ENCODE results near the gene ZFYVE27.

Gene ZFYVE27

DNA sequence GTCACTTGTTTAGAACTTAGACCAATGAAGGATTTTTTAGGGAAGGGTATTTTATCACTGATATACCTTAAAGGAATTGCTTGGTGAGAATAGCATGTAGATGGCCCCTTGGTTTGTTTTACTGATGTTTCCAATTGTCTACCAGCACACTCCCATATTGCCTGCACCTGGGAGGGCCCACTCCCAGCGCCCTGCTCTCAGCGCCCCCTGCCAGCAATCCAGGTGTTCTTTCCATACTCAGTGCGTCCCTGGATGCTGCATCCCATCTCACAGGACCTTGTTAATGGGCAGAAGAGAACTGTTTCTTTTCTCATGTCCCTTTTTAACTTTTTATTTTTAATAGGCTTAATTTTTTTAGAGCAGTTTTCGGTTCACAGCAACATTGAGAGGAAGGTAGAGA, 59.0 kb downstream of the ZFYVE27 start:
- no peak for DNase-seq (ENCODE audit: low read depth)

DNA sequence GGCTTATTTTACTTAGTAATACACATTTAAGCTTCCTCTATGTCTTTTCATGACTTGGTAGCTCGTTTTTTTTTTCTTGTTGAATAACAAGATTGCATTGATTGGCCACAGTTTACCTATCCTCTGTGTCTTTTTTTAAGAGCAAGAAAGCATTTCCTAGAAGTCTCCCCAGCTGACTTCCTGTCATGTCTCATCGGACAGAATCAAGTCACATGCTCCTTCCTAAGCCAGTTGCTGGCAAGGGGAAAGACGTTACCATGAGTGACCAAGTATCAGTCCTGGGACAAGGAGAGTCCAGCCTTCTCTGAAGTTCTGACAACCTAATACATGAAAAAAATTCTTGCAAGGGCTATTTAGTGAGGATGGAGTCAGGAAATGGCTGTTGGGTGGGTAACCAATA, 59.7 kb downstream of the ZFYVE27 start:
- no peak for DNase-seq (ENCODE audit: low read depth)

DNA sequence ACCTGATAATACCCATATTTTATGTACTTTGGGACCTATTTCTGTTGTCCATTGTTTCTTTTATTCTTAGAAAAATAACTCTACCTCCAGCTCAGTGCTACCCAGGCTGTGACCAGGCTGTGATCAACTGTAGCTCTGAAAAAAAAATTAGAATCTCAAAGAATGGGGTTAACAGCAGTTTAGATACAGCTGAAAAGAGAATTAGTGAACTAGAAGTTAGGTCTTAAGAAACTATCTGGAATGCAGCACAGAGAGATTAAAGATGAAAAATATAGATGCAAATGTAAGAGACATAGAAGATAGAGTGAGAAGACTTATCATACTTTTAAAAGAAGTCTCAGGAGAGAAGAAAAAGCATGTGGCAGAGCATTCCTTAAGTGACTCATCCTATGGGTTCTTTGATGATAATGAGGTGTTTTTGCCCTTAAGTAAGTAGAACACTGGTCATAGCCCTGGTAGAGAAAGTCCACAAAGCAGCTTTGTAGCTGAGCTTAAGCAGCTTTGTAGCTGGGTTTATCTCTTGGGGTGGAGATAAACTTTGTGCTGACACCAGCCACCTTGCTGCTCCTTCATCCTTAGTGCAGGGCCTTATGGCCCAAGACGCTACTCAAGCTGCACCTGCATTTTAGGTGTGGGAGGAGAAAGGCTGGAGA, 62.2 kb downstream of the ZFYVE27 start:
- no peak for DNase-seq (ENCODE audit: low read depth)

DNA sequence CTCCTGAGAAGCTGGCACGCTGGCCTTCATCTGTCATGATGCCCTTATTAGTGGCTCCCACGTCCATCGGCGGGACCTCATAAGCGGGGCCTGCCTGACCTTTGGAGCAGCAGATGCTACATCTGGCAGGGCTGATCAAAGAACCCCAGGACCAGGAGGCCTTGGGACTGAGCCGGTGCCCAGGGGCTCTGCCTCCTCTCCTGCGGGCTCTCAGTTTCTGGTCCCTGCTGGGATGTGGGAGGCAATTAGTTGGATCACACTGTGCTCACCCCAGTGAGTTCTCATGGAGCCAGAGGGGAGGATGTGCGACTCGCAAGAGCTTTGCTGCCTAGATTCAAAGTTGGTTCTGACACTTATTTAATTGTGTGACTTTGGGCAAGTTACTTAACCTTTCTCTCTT, 63.5 kb downstream of the ZFYVE27 start:
- DNase-seq (ENCODE audit: low read depth): no peak

- DNase-seq (ENCODE audit: low read depth): no peak
Observed at GRCh38 chr10:97801422-97801821, 64.5 kb downstream of the ZFYVE27 start.

GRCh38 chr10:97805096-97805884, 68.4 kb downstream of the ZFYVE27 start:
- DNase-seq (ENCODE audit: low read depth): no peak

- DNase-seq (ENCODE audit: low read depth): no peak
Observed at GRCh38 chr10:97805949-97806348, 69.0 kb downstream of the ZFYVE27 start.

DNA sequence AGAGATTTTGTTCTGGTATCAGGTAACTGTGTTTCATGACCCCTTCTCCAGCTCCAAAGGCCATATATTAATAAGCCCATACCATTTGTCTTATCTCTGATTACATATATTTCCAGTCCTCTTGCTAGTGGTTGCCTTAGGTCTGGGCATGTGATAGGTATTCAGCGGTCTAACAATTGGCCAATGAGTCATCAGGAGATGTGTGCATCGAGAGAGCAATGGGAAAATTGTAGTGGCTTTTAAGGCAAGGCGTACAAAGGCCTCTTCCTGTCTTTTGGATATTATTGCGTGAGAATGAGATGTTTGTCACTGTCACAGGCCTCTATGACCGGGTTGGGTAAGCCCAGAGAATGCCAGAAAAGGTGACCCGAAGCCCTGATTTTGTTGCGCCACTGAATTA, 73.5 kb downstream of the ZFYVE27 start:
- no peak for DNase-seq (ENCODE audit: low read depth)

All from GM04504 (cell line).